ENCODE data around the gene RALGDS. TPM values are rescaled to one million over a fixed set of nuclear protein-coding genes. Genes with fewer than 3 reads are reported as not detected.
A peak's percentile ranks its signal among the peaks of the same experiment; 100 is the strongest.

The RALGDS gene
- total RNA-seq, 6 experiments from 2014 or later, result 4.3 to 19.8 (median 5.7) TPM

GRCh38 chr9:133116346-133117231 lies 4.5 kb downstream of the RALGDS start:
- Histone ChIP-seq H3K36me3 (no peaks in the 10 kb centered on the region), H3K4me1 (peaks cover 8 to 41% (median 21%) of the 10 kb centered on the region in 4 donors), H3K9me3 (no peaks in the 10 kb centered on the region), H3K27me3 (no peaks in the 10 kb centered on the region), H3K4me3 (no peak overlapping the region), H3K27ac (no peak overlapping the region)
- ATAC-seq, result no peak
- intact Hi-C loops (cut with DNase I), result no loop called here
- 76% methylated on average over 8 of the region's 20 CpGs for WGBS (ENCODE audit: insufficient coverage, low coverage, low lambda C conversion rate, missing lambda C conversion rate)
- peak in 2 of 3 donors; percentile 23 to 46 for DNase-seq
- TF ChIP-seq POLR2A (IDR thresholded peaks at IDR 0.05), result no peak
- TF ChIP-seq, protein P1, sequence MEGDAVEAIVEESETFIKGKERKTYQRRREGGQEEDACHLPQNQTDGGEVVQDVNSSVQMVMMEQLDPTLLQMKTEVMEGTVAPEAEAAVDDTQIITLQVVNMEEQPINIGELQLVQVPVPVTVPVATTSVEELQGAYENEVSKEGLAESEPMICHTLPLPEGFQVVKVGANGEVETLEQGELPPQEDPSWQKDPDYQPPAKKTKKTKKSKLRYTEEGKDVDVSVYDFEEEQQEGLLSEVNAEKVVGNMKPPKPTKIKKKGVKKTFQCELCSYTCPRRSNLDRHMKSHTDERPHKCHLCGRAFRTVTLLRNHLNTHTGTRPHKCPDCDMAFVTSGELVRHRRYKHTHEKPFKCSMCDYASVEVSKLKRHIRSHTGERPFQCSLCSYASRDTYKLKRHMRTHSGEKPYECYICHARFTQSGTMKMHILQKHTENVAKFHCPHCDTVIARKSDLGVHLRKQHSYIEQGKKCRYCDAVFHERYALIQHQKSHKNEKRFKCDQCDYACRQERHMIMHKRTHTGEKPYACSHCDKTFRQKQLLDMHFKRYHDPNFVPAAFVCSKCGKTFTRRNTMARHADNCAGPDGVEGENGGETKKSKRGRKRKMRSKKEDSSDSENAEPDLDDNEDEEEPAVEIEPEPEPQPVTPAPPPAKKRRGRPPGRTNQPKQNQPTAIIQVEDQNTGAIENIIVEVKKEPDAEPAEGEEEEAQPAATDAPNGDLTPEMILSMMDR (IDR thresholded peaks at IDR 0.05), result no peak

DNA sequence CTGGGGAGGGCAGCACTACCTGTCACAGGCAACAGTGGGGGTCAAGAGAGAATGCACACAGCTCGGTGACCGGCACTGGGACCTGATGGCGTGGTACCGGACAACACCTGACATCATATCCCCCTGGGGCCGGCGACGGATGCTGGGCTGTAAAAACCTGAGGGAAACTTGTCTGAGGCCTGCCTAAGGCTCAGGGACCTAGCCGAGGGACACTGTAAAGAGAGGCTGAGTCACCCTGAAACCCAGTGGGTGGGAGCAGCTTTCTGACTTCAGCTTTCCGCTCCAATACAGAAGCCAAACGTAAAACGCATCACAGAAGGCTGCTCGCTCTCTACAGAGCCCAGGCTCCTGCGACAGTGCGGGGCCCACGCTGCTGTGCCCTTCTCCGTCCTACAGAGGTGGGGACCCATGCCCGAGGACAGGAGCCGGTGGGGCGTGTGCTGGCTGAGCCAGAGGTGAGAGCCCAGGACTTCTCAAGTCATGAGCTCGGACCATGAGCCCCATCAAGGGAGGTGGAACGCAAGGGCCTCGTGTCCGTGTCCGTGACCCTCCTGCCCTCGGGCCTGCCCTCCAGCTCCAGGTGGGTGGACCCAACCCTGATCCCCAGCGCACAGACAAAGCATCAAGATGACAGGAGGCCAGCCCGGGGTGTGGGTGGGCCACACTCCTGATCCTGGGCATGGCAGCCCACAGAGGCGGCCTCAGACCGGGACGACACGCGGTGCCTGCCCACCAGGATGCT lies 5.3 kb downstream of the RALGDS start:
- intact Hi-C loops (cut with DNase I), result no loop called here
- Histone ChIP-seq H3K4me1 (peaks cover 8 to 41% (median 21%) of the 10 kb centered on the region in 4 donors), H3K4me3 (no peak overlapping the region), H3K9me3 (no peaks in the 10 kb centered on the region), H3K27ac (no peak overlapping the region), H3K27me3 (no peaks in the 10 kb centered on the region), H3K36me3 (peaks cover 0 to 3% (median 0%) of the 10 kb centered on the region in 4 donors)
- DNase-seq, result peak in 2 of 3 donors; percentile 23 to 42
- no peak for TF ChIP-seq POLR2A (IDR thresholded peaks at IDR 0.05)
- TF ChIP-seq, protein P1 (IDR thresholded peaks at IDR 0.05), result no peak
- WGBS (ENCODE audit: insufficient coverage, low coverage, low lambda C conversion rate, missing lambda C conversion rate), result 85% methylated on average over 6 of the region's 32 CpGs
- ATAC-seq, result no peak

- DNase-seq, result peak in 2 of 3 donors; percentile 28 to 54
- ATAC-seq, result no peak
- Histone ChIP-seq H3K4me1 (peaks cover 8 to 36% (median 21%) of the 10 kb centered on the region in 4 donors), H3K9me3 (no peaks in the 10 kb centered on the region), H3K36me3 (peaks cover 0 to 3% (median 0%) of the 10 kb centered on the region in 4 donors), H3K27me3 (no peaks in the 10 kb centered on the region), H3K27ac (peak overlapping the region in 2 of 3 donors; percentile 50 to 78), H3K4me3 (no peak overlapping the region)
- 50% methylated on average over 2 of the region's 19 CpGs for WGBS (ENCODE audit: insufficient coverage, low coverage, low lambda C conversion rate, missing lambda C conversion rate)
- no peak for TF ChIP-seq POLR2A (IDR thresholded peaks at IDR 0.05)
- TF ChIP-seq, protein P1 (IDR thresholded peaks at IDR 0.05), result no peak
- intact Hi-C loops (cut with DNase I), result no loop called here
Measured at GRCh38 chr9:133114886-133115603, 6.0 kb downstream of the RALGDS start.

All from right lobe of liver (tissue), 6 donors.